ENCODE data around the gene LYSET.
"Not testable (repeated sequence)": the region's sequence is repeated elsewhere in the genome, so short reads cannot be mapped to it uniquely, and the experiment has no call there.

LYSET gene

DNA sequence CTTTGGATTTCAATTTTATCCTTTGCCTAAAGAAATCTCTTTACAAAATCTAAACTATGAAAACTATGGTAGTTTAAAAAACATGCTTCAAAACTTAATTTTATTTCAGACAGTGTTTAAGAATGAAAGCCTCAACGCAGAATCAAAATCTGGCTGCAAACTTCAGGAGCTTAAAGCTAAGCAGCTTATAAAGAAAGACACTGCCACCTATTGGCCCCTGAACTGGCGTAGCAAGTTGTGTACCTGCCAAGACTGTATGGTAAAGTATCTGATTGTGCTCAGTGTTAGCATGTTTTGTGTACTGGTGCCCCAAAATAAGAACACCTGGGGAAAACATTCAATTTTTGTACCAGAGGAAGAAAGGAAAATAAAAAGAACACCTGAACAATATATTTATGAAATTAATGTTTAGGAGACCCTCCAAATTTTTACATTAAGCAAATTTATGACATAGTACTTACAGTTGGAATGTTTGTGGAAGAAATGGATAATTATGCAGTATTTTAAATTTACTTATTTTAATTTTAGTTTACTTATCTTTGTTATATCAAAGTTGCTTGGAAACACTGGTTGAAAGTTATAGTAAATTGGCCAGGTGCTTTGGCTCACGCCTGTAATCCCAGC lies 34.1 kb downstream of the LYSET start:
- Histone ChIP-seq H3K4me1 (ENCODE audit: insufficient read depth, low read length) (no peaks in the 10 kb centered on the region), H3K9me3 (ENCODE audit: low read length) (no peaks in the 10 kb centered on the region), H3K4me3 (ENCODE audit: low read length) (no peak overlapping the region), H2AFZ (ENCODE audit: low read depth, low read length) (no peak overlapping the region), H3K27me3 (ENCODE audit: insufficient read depth, low read length) (no peaks in the 10 kb centered on the region), H3K36me3 (ENCODE audit: insufficient read depth, low read length) (peaks cover 71% of the 10 kb centered on the region)

DNA sequence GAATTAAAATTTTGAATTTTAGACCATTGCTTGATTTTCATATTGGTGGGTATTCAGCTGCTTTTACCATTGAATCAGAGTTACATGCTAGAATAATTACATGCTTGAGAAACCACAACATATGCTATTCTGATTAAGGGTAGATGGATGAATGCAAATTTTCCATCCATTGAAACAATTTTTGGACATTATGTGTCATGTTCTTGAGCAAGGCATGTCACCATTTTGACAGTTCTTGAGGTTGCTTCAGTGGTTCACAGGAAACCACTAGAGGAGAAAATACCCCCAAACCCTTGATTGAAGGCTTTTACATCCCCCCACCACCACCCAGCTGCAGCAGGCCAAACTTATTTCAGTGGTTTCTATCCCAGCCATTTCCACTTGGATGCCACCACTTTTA lies 35.4 kb downstream of the LYSET start:
- Histone ChIP-seq H3K27me3 (ENCODE audit: insufficient read depth, low read length) (no peaks in the 10 kb centered on the region), H2AFZ (ENCODE audit: low read depth, low read length) (no peak overlapping the region), H3K36me3 (ENCODE audit: insufficient read depth, low read length) (peaks cover 70% of the 10 kb centered on the region), H3K4me1 (ENCODE audit: insufficient read depth, low read length) (no peaks in the 10 kb centered on the region), H3K4me3 (ENCODE audit: low read length) (no peak overlapping the region), H3K9me3 (ENCODE audit: low read length) (no peaks in the 10 kb centered on the region)

DNA sequence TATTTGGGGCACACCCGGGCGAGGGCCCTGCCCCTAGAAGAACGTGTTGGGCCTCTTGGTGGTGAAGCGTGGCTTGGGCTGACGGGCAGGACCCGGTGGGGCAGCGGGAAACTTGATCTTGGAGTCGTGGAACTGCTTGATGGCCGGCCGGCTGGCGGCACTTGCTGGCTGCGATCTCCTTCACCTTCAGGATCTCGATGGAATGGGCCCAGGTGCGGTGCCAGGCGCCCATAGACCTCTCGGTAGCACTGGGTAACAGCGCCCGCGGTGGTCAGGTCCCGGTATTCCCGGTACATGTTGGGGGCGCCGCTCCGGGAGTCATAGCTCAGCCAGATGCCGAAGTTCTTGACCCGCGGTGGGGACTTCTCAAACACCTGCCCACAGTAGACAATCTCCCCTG lies 38.4 kb downstream of the LYSET start:
- no peaks in the 10 kb centered on the region for H3K4me1 ChIP-seq (ENCODE audit: insufficient read depth, low read length)
- no peak overlapping the region for H2AFZ ChIP-seq (ENCODE audit: low read depth, low read length)
- H3K4me3 ChIP-seq (ENCODE audit: low read length) = no peak overlapping the region
- no peaks in the 10 kb centered on the region for H3K9me3 ChIP-seq (ENCODE audit: low read length)
- no peaks in the 10 kb centered on the region for H3K27me3 ChIP-seq (ENCODE audit: insufficient read depth, low read length)
- peaks cover 74% of the 10 kb centered on the region for H3K36me3 ChIP-seq (ENCODE audit: insufficient read depth, low read length)

DNA sequence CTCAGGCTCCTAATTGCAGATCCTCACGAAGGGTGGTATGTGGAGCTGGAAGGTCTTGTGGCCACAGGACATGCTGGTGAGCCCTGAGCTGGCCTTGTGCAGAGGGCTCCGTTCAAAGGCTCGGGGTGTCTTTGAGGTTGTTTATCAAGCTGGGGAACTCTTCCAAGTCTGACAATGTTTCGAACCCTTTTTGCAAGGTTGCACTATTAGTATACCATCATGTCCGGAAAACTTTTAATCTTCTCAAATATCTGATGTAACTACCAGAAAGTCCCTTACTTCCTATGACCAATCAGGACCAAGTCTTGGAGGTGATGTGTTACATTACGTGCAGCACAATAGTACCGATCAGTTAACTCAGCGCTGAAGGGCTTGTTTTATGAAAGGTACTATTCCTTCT lies 43.4 kb downstream of the LYSET start:
- no peaks in the 10 kb centered on the region for H3K9me3 ChIP-seq (ENCODE audit: low read length)
- no peak overlapping the region for H3K4me3 ChIP-seq (ENCODE audit: low read length)
- H3K36me3 ChIP-seq (ENCODE audit: insufficient read depth, low read length) = peaks cover 52% of the 10 kb centered on the region
- H3K27me3 ChIP-seq (ENCODE audit: insufficient read depth, low read length) = no peaks in the 10 kb centered on the region
- H2AFZ ChIP-seq (ENCODE audit: low read depth, low read length) = no peak overlapping the region
- H3K4me1 ChIP-seq (ENCODE audit: insufficient read depth, low read length) = no peaks in the 10 kb centered on the region

DNA sequence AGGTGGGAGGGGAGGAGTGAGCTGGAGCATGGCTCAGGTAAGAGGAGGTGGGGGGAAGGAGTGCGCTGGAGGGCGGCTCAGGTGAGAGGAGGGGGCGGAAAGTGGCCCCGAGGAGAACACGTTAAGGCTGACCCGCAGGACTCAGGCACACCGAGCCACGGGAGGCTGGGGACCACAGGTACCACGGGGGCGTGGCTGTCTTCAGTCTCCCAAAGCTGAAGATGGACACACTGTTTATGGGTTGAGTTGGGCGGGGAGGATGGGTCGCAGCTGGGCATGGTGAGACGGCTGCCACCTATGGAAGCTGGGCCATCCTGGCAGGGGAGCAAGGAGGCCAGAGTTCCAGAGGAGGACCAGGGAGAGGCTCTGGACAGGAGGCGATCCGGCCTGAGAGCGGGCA lies 45.4 kb downstream of the LYSET start:
- H3K9me3 ChIP-seq (ENCODE audit: low read length) = no peaks in the 10 kb centered on the region
- no peak overlapping the region for H2AFZ ChIP-seq (ENCODE audit: low read depth, low read length)
- H3K4me3 ChIP-seq (ENCODE audit: low read length) = no peak overlapping the region
- peaks cover 34% of the 10 kb centered on the region for H3K36me3 ChIP-seq (ENCODE audit: insufficient read depth, low read length)
- no peaks in the 10 kb centered on the region for H3K4me1 ChIP-seq (ENCODE audit: insufficient read depth, low read length)
- H3K27me3 ChIP-seq (ENCODE audit: insufficient read depth, low read length) = no peaks in the 10 kb centered on the region

DNA sequence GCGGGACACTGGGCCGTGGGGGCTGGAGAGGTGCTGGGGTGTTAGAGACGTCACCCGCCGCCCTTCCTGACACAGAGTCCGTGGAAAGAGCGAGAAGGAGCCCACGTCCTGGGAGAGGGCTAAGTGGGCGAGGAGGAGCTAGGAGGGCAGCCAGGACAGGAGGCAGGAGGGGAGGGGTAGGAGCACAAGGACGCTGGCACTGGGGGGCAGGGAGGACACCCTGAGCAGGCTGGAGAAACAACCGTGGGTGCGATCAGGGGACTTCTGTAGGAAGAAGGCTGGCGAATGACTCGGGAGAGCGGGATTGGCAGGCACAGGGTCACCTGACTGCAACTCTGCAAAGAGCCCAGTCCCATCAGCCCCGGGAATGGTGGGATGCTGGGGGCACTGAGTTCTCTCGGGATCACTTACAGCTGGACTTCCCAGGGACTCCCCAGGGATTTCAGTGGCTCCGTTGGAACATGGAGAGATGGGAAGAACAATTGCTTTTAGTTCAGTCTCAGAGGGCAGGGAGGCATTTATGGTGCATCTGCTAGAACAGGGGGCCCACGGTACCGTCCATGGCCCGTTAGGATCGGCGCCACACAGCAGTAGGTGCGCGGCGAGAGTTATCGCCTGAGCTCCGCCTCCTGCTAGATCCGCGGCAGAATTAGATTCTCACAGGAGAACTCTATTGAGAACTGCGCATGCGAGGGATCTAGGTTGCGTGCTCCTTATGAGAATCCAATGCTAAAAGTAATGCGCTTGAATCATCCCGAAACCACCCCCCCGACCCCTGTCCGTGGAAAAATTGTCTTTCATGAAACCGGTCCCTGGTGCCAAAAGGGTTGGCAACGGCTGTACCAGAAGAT lies 46.2 kb downstream of the LYSET start:
- H3K4me1 ChIP-seq (ENCODE audit: insufficient read depth, low read length) = no peaks in the 10 kb centered on the region
- H2AFZ ChIP-seq (ENCODE audit: low read depth, low read length) = no peak overlapping the region
- peaks cover 27% of the 10 kb centered on the region for H3K36me3 ChIP-seq (ENCODE audit: insufficient read depth, low read length)
- no peaks in the 10 kb centered on the region for H3K9me3 ChIP-seq (ENCODE audit: low read length)
- no peaks in the 10 kb centered on the region for H3K27me3 ChIP-seq (ENCODE audit: insufficient read depth, low read length)
- no peak overlapping the region for H3K4me3 ChIP-seq (ENCODE audit: low read length)

DNA sequence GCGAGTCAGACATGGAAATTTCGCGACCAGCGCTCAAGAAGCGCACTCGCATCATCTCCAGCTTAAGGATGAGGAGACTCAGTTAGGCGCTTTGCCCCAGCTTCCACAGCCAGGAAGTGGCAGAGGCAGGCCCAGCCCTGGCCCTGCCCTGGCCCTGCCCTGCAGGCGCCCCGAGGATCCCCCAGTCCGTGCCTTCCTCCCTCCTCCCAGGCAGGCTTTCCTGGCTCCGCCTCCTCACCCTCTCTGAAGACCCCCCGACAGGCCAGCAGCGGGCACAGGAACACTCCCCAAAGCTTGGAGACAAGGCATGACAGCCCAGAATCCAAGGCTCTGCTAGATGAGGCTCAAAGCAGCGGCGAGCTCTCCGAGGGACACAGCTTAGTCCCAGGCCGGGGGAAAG lies 47.0 kb downstream of the LYSET start:
- Histone ChIP-seq H3K4me1 (ENCODE audit: insufficient read depth, low read length) (no peaks in the 10 kb centered on the region), H2AFZ (ENCODE audit: low read depth, low read length) (no peak overlapping the region), H3K4me3 (ENCODE audit: low read length) (no peak overlapping the region), H3K9me3 (ENCODE audit: low read length) (no peaks in the 10 kb centered on the region), H3K27me3 (ENCODE audit: insufficient read depth, low read length) (no peaks in the 10 kb centered on the region), H3K36me3 (ENCODE audit: insufficient read depth, low read length) (peaks cover 22% of the 10 kb centered on the region)

DNA sequence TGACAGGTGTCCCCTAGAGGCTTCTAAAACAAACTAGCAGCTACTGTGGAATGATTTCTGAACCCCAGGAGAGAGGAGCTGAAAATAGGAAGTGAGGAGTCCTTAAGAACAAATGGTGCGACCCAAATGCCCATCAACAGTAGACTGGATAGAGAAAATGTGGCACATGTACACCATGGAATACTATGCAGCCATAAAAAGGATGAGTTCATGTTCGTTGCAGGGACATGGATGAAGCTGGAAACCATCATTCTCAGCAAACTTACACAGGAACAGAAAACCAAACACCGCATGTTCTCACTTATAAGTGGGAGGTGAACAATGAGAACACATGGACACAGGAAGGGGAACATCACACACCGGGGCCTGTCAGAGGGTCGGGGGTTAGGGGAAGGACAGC lies 48.0 kb downstream of the LYSET start:
- H3K36me3 ChIP-seq (ENCODE audit: insufficient read depth, low read length) = peaks cover 12% of the 10 kb centered on the region
- not testable (repeated sequence) for H3K9me3 ChIP-seq (ENCODE audit: low read length); H3K4me1 ChIP-seq (ENCODE audit: insufficient read depth, low read length); H3K4me3 ChIP-seq (ENCODE audit: low read length); H3K27me3 ChIP-seq (ENCODE audit: insufficient read depth, low read length); H2AFZ ChIP-seq (ENCODE audit: low read depth, low read length)

DNA sequence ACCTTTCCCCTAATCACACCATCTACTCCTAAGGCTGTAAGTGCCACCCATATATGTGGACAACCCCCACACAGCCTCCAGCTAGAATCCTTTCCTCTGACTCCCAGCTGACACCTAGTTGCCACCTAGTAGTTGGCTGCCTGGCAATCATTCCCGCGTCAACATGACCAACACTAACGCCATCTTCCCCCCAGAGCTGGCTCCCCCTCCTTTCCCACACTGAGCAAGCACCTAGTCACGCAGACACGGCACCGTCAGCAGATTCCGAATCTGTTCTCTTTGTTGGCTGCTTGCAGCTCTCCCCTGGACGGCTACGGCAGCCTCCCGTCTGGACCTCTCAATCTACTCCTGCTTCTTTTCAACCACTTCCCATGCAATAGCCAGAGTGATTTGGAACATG lies 49.7 kb downstream of the LYSET start:
- Histone ChIP-seq H3K27me3 (ENCODE audit: insufficient read depth, low read length) (no peaks in the 10 kb centered on the region), H2AFZ (ENCODE audit: low read depth, low read length) (no peak overlapping the region), H3K4me3 (ENCODE audit: low read length) (no peak overlapping the region), H3K9me3 (ENCODE audit: low read length) (no peaks in the 10 kb centered on the region), H3K36me3 (ENCODE audit: insufficient read depth, low read length) (peaks cover 5% of the 10 kb centered on the region), H3K4me1 (ENCODE audit: insufficient read depth, low read length) (no peaks in the 10 kb centered on the region)
